ENCODE results near the gene CLK1.

- TF ChIP-seq, protein P1, sequence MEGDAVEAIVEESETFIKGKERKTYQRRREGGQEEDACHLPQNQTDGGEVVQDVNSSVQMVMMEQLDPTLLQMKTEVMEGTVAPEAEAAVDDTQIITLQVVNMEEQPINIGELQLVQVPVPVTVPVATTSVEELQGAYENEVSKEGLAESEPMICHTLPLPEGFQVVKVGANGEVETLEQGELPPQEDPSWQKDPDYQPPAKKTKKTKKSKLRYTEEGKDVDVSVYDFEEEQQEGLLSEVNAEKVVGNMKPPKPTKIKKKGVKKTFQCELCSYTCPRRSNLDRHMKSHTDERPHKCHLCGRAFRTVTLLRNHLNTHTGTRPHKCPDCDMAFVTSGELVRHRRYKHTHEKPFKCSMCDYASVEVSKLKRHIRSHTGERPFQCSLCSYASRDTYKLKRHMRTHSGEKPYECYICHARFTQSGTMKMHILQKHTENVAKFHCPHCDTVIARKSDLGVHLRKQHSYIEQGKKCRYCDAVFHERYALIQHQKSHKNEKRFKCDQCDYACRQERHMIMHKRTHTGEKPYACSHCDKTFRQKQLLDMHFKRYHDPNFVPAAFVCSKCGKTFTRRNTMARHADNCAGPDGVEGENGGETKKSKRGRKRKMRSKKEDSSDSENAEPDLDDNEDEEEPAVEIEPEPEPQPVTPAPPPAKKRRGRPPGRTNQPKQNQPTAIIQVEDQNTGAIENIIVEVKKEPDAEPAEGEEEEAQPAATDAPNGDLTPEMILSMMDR (IDR thresholded peaks at IDR 0.05), result peak; percentile 55 to 77 (median 75)
- no peak for TF ChIP-seq POLR2A (IDR thresholded peaks at IDR 0.05; ENCODE audit: low read depth)
- no peak for TF ChIP-seq EP300 (IDR thresholded peaks at IDR 0.05)
Observed at GRCh38 chr2:200901459-200902072, 37.1 kb upstream of the CLK1 start.
